WERI-Rb-1 (cell line): Measurements from ENCODE around the gene EIF2AK2.

Experiments
- DNase-seq: peaks from one replicate; pipeline ENCODE4 v3.0.0-alpha.2; 2020
- H3K27ac ChIP-seq: fragments of 250-450 bp; sonication (Bioruptor Pico); 2 replicates; pipeline ENCODE4 v1.5.1; 2020; ENCODE audit warnings: mild to moderate bottlenecking, moderate library complexity
- H3K27me3 ChIP-seq: fragments of 250-450 bp; sonication (Bioruptor Pico); 2 replicates; pipeline ENCODE4 v1.5.1; 2021; ENCODE audit warnings: mild to moderate bottlenecking, low read depth, moderate library complexity; ENCODE audit not compliant: insufficient read depth, severe bottlenecking
- H3K36me3 ChIP-seq: fragments of 250-450 bp; sonication (Bioruptor Pico); 2 replicates; pipeline ENCODE4 v1.5.1; 2020; ENCODE audit warnings: mild to moderate bottlenecking, moderate library complexity
- H3K4me3 ChIP-seq: 2 replicates; pipeline ENCODE4 v1.5.1; 2011; ENCODE audit warnings: low read depth, mild to moderate bottlenecking, control low read depth, low read length
- H3K9me3 ChIP-seq: fragments of 250-450 bp; sonication (Bioruptor Pico); 2 replicates; pipeline ENCODE4 v1.5.1; 2021; ENCODE audit warnings: mild to moderate bottlenecking, moderate library complexity; ENCODE audit not compliant: severe bottlenecking
- TF ChIP-seq, protein P1 (sequence below): IDR thresholded peaks from 2 replicates; pipeline ENCODE4 v1.5.1; 2011; ENCODE audit warnings: low read depth, mild to moderate bottlenecking, control low read depth, inconsistent platforms, low read length

The EIF2AK2 gene

DNA sequence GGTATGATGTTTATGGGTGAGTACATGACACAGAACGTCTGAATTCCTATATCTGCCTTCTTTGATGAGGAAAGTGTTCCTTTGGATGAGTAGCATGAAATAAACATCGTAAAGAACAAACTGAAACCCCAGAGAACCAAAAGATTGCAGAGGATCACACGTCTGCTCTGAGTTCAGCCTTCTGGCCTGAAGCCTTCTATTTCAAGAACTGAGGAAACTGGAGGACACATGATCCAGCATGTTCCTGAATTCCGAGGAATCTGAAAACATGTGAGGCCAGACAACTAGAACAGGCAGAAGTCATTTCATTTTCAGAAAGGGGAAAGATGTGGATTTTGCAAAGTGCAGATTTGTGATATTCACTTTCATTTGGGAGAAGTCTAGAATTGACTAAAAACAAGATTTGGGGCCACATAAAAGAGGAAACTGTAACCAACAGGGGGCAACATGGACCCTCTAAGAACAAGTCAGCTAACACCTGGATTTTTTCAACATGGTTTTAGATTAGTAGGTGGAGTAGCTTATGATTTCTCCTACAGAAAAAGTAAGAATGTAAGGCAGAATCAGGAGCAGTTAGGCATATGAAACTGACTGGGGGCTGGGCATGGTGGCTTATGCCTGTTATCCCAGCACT is 23.3 kb upstream of the EIF2AK2 start:
- Histone ChIP-seq H3K4me3 (no peak overlapping the region), H3K27me3 (no peaks in the 10 kb centered on the region), H3K9me3 (no peaks in the 10 kb centered on the region), H3K36me3 (no peaks in the 10 kb centered on the region), H3K27ac (no peak overlapping the region)
- TF ChIP-seq, protein P1, sequence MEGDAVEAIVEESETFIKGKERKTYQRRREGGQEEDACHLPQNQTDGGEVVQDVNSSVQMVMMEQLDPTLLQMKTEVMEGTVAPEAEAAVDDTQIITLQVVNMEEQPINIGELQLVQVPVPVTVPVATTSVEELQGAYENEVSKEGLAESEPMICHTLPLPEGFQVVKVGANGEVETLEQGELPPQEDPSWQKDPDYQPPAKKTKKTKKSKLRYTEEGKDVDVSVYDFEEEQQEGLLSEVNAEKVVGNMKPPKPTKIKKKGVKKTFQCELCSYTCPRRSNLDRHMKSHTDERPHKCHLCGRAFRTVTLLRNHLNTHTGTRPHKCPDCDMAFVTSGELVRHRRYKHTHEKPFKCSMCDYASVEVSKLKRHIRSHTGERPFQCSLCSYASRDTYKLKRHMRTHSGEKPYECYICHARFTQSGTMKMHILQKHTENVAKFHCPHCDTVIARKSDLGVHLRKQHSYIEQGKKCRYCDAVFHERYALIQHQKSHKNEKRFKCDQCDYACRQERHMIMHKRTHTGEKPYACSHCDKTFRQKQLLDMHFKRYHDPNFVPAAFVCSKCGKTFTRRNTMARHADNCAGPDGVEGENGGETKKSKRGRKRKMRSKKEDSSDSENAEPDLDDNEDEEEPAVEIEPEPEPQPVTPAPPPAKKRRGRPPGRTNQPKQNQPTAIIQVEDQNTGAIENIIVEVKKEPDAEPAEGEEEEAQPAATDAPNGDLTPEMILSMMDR = no peak
- no peak for DNase-seq

DNA sequence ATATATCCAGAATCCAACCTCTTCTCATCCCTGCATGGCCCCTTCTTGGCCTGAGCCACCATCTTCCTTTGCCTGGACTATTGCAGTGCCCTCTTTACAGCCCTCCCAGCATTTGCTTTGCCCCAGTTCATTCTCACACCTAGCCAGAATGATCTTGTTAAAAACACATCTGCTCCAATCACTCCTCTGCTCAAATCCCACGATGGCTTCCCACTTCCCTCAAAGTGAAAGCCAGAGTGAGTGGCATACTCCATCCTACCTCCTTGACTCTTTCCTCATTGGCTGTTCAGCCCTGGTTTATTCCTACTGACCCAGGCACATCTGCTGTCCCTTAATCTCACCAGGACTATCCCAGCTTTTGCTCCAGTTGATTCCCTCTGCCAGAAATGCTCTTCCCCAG is 17.0 kb upstream of the EIF2AK2 start:
- Histone ChIP-seq H3K27me3 (no peaks in the 10 kb centered on the region), H3K9me3 (no peaks in the 10 kb centered on the region), H3K4me3 (no peak overlapping the region), H3K27ac (no peak overlapping the region), H3K36me3 (no peaks in the 10 kb centered on the region)
- DNase-seq = no peak
- TF ChIP-seq, protein P1 = no peak

- TF ChIP-seq, protein P1 = no peak
- no peak for DNase-seq
- Histone ChIP-seq H3K27me3 (no peaks in the 10 kb centered on the region), H3K36me3 (no peaks in the 10 kb centered on the region), H3K27ac (no peak overlapping the region), H3K4me3 (no peak overlapping the region), H3K9me3 (no peaks in the 10 kb centered on the region)
Observed at GRCh38 chr2:37171624-37171950, 14.8 kb upstream of the EIF2AK2 start.

- peaks cover 9% of the 10 kb centered on the region for H3K9me3 ChIP-seq
- no peaks in the 10 kb centered on the region for H3K27me3 ChIP-seq
- no peaks in the 10 kb centered on the region for H3K36me3 ChIP-seq
- peak; percentile 55 for DNase-seq
- no peak overlapping the region for H3K4me3 ChIP-seq
- H3K27ac ChIP-seq = no peak overlapping the region
- TF ChIP-seq, protein P1 = peak; percentile 79
Observed at GRCh38 chr2:37168217-37168981, 11.6 kb upstream of the EIF2AK2 start.

- Histone ChIP-seq H3K27ac (no peak overlapping the region), H3K27me3 (no peaks in the 10 kb centered on the region), H3K9me3 (peaks cover 12% of the 10 kb centered on the region), H3K36me3 (no peaks in the 10 kb centered on the region), H3K4me3 (no peak overlapping the region)
- TF ChIP-seq, protein P1 = no peak
- DNase-seq = no peak
Observed at GRCh38 chr2:37167636-37168180, 10.9 kb upstream of the EIF2AK2 start.
